HG03095 (cell line): ENCODE measurements around the gene MCF2L.
"Not testable (repeated sequence)": the region's sequence is repeated elsewhere in the genome, so short reads cannot be mapped to it uniquely, and the experiment has no call there.

Source experiments
- ATAC-seq: cut with Tn5 transposase; IDR thresholded peaks from one replicate; pipeline ENCODE4 v1.9.1; 2021; ENCODE audit warnings: moderate library complexity; ENCODE audit not compliant: unreplicated experiment

The MCF2L gene

GRCh38 chr13:113045251-113046127, 76.5 kb downstream of the MCF2L start:
- ATAC-seq, result no peak

- ATAC-seq, result no peak
These were observed 77.3 kb downstream of the MCF2L start for GRCh38 chr13:113046128-113046882.

- ATAC-seq, result no peak
These were observed 77.8 kb downstream of the MCF2L start for GRCh38 chr13:113046883-113047244.

- no peak for ATAC-seq
These were observed 78.6 kb downstream of the MCF2L start for GRCh38 chr13:113047587-113047986.

- ATAC-seq, result no peak
These were observed 79.8 kb downstream of the MCF2L start for GRCh38 chr13:113048766-113049165.

GRCh38 chr13:113049521-113049941, 80.5 kb downstream of the MCF2L start:
- no peak for ATAC-seq

GRCh38 chr13:113049981-113050380, 81.0 kb downstream of the MCF2L start:
- ATAC-seq, result no peak

- no peak for ATAC-seq
These were observed 81.9 kb downstream of the MCF2L start for GRCh38 chr13:113050734-113051431.

GRCh38 chr13:113051641-113052040, 82.6 kb downstream of the MCF2L start:
- no peak for ATAC-seq

- no peak for ATAC-seq
These were observed 83.2 kb downstream of the MCF2L start for GRCh38 chr13:113052206-113052605.

- ATAC-seq, result no peak
These were observed 84.0 kb downstream of the MCF2L start for GRCh38 chr13:113052971-113053370.

GRCh38 chr13:113053376-113053775, 84.4 kb downstream of the MCF2L start:
- no peak for ATAC-seq

GRCh38 chr13:113053801-113054604, 85.0 kb downstream of the MCF2L start:
- ATAC-seq, result no peak

GRCh38 chr13:113057084-113057483, 88.1 kb downstream of the MCF2L start:
- ATAC-seq, result no peak

GRCh38 chr13:113057559-113057958, 88.5 kb downstream of the MCF2L start:
- ATAC-seq, result not testable (repeated sequence)

GRCh38 chr13:113058129-113058987, 89.3 kb downstream of the MCF2L start:
- no peak for ATAC-seq

- ATAC-seq, result no peak
These were observed 90.2 kb downstream of the MCF2L start for GRCh38 chr13:113058988-113059850.

- no peak for ATAC-seq
These were observed 90.9 kb downstream of the MCF2L start for GRCh38 chr13:113059891-113060290.
